GM19238 (cell line): ENCODE data around the gene RAD51B.
"Not testable (repeated sequence)": the region's sequence is repeated elsewhere in the genome, so short reads cannot be mapped to it uniquely, and the experiment has no call there.

Source experiments
- DNase-seq: peaks from one replicate; pipeline ENCODE4 v3.0.0; 2011; ENCODE audit warnings: low spot score; ENCODE audit not compliant: insufficient read length

RAD51B gene

GRCh38 chr14:68074765-68075381, 255.3 kb downstream of the RAD51B start:
- no peak for DNase-seq

GRCh38 chr14:68075382-68076029, 255.9 kb downstream of the RAD51B start:
- no peak for DNase-seq

- no peak for DNase-seq
Measured at GRCh38 chr14:68076451-68076850, 256.9 kb downstream of the RAD51B start.

GRCh38 chr14:68079941-68080697, 260.5 kb downstream of the RAD51B start:
- DNase-seq: no peak

- DNase-seq: no peak
Measured at GRCh38 chr14:68081489-68081888, 261.9 kb downstream of the RAD51B start.

GRCh38 chr14:68082698-68083291, 263.2 kb downstream of the RAD51B start:
- DNase-seq: no peak

GRCh38 chr14:68084256-68084655, 264.7 kb downstream of the RAD51B start:
- no peak for DNase-seq

GRCh38 chr14:68085742-68086141, 266.2 kb downstream of the RAD51B start:
- DNase-seq: no peak

GRCh38 chr14:68088451-68088854, 268.9 kb downstream of the RAD51B start:
- DNase-seq: no peak

GRCh38 chr14:68089146-68089731, 269.7 kb downstream of the RAD51B start:
- DNase-seq: no peak

GRCh38 chr14:68094158-68094557, 274.6 kb downstream of the RAD51B start:
- no peak for DNase-seq

GRCh38 chr14:68094752-68095151, 275.2 kb downstream of the RAD51B start:
- no peak for DNase-seq

GRCh38 chr14:68097727-68098126, 278.1 kb downstream of the RAD51B start:
- DNase-seq: no peak

- no peak for DNase-seq
Measured at GRCh38 chr14:68098834-68099233, 279.3 kb downstream of the RAD51B start.

GRCh38 chr14:68099495-68100045, 280.0 kb downstream of the RAD51B start:
- no peak for DNase-seq

GRCh38 chr14:68101715-68102301, 282.2 kb downstream of the RAD51B start:
- DNase-seq: not testable (repeated sequence)

GRCh38 chr14:68103853-68104252, 284.3 kb downstream of the RAD51B start:
- no peak for DNase-seq

GRCh38 chr14:68104518-68104917, 284.9 kb downstream of the RAD51B start:
- no peak for DNase-seq

- DNase-seq: no peak
Measured at GRCh38 chr14:68105816-68106215, 286.2 kb downstream of the RAD51B start.

- no peak for DNase-seq
Measured at GRCh38 chr14:68106456-68106855, 286.9 kb downstream of the RAD51B start.

GRCh38 chr14:68106905-68107304, 287.3 kb downstream of the RAD51B start:
- no peak for DNase-seq
